Measurements from ENCODE around the gene ADGRG7.

ADGRG7 gene

GRCh38 chr3:100600181-100601042, 9.0 kb upstream of the ADGRG7 start:
- no peak overlapping the region for H3K4me3 ChIP-seq (ENCODE audit: low read depth, low read length)

- H3K4me3 ChIP-seq (ENCODE audit: low read depth, low read length), result no peak overlapping the region
These were observed 6.6 kb upstream of the ADGRG7 start for GRCh38 chr3:100602506-100603444.

GRCh38 chr3:100603469-100603868, 5.9 kb upstream of the ADGRG7 start:
- no peak overlapping the region for H3K4me3 ChIP-seq (ENCODE audit: low read depth, low read length)

- H3K4me3 ChIP-seq (ENCODE audit: low read depth, low read length), result no peak overlapping the region
These were observed 4.0 kb upstream of the ADGRG7 start for GRCh38 chr3:100605358-100605757.

- no peak overlapping the region for H3K4me3 ChIP-seq (ENCODE audit: low read depth, low read length)
These were observed 2.4 kb upstream of the ADGRG7 start for GRCh38 chr3:100606894-100607512.

GRCh38 chr3:100609963-100610362, 562 bp downstream of the ADGRG7 start:
- H3K4me3 ChIP-seq (ENCODE audit: low read depth, low read length), result no peak overlapping the region

GRCh38 chr3:100611221-100611620, 1.8 kb downstream of the ADGRG7 start:
- H3K4me3 ChIP-seq (ENCODE audit: low read depth, low read length), result no peak overlapping the region

GRCh38 chr3:100613721-100614390, 4.5 kb downstream of the ADGRG7 start:
- H3K4me3 ChIP-seq (ENCODE audit: low read depth, low read length), result no peak overlapping the region

- no peak overlapping the region for H3K4me3 ChIP-seq (ENCODE audit: low read depth, low read length)
These were observed 5.5 kb downstream of the ADGRG7 start for GRCh38 chr3:100614941-100615340.

- H3K4me3 ChIP-seq (ENCODE audit: low read depth, low read length), result no peak overlapping the region
These were observed 6.3 kb downstream of the ADGRG7 start for GRCh38 chr3:100615684-100616083.

GRCh38 chr3:100621251-100621650, 11.8 kb downstream of the ADGRG7 start:
- H3K4me3 ChIP-seq (ENCODE audit: low read depth, low read length), result no peak overlapping the region

- no peak overlapping the region for H3K4me3 ChIP-seq (ENCODE audit: low read depth, low read length)
These were observed 18.1 kb downstream of the ADGRG7 start for GRCh38 chr3:100627491-100627890.

GRCh38 chr3:100629421-100630127, 20.2 kb downstream of the ADGRG7 start:
- H3K4me3 ChIP-seq (ENCODE audit: low read depth, low read length), result no peak overlapping the region

GRCh38 chr3:100630664-100631063, 21.3 kb downstream of the ADGRG7 start:
- no peak overlapping the region for H3K4me3 ChIP-seq (ENCODE audit: low read depth, low read length)

- no peak overlapping the region for H3K4me3 ChIP-seq (ENCODE audit: low read depth, low read length)
These were observed 21.8 kb downstream of the ADGRG7 start for GRCh38 chr3:100631236-100631635.

GRCh38 chr3:100634493-100635272, 25.3 kb downstream of the ADGRG7 start:
- no peak overlapping the region for H3K4me3 ChIP-seq (ENCODE audit: low read depth, low read length)

GRCh38 chr3:100635273-100635701, 25.9 kb downstream of the ADGRG7 start:
- H3K4me3 ChIP-seq (ENCODE audit: low read depth, low read length), result no peak overlapping the region

- no peak overlapping the region for H3K4me3 ChIP-seq (ENCODE audit: low read depth, low read length)
These were observed 27.8 kb downstream of the ADGRG7 start for GRCh38 chr3:100637197-100637631.

GRCh38 chr3:100640633-100641032, 31.2 kb downstream of the ADGRG7 start:
- no peak overlapping the region for H3K4me3 ChIP-seq (ENCODE audit: low read depth, low read length)

All from iPS-11a (cell line).